HepG2 (cell line): ENCODE results near the gene STRN3. TPM values are rescaled to one million over a fixed set of nuclear protein-coding genes. Genes with fewer than 3 reads are reported as not detected.

Source experiments
- EP300 ChIP-seq, 3 experiments: sonication (generic) in 1 of 3; formaldehyde crosslinking in 1 of 3; IDR thresholded peaks; 2 replicates each; pipeline versions ENCODE4 v1.5.1 to v1.6.1; 2011 to 2020; ENCODE audit warnings: low read depth in 2 of 3, low read length in 2 of 3, borderline replicate concordance in 1 of 3, improper control_type of control experiment in 1 of 3, mild to moderate bottlenecking in 1 of 3, missing genetic modification reagents in 1 of 3, moderate library complexity in 1 of 3
- MTERF4 ChIP-seq: sonication (generic); formaldehyde crosslinking; IDR thresholded peaks from 2 replicates; pipeline ENCODE4 v1.8.0; 2023; ENCODE audit warnings: mild to moderate bottlenecking, missing genetic modification reagents
- POLR2A ChIP-seq, 2 experiments: IDR thresholded peaks; 2 replicates each; pipeline ENCODE4 v1.6.1; 2011; ENCODE audit warnings: low read depth in 2 of 2, low read length in 2 of 2, mild to moderate bottlenecking in 1 of 2, moderate library complexity in 1 of 2; ENCODE audit not compliant: insufficient read depth in 1 of 2
- PRMT3 ChIP-seq: sonication (generic); formaldehyde crosslinking; IDR thresholded peaks from 2 replicates; pipeline ENCODE4 v1.8.1; 2022; ENCODE audit warnings: low read depth, mild to moderate bottlenecking, moderate library complexity, missing genetic modification reagents, borderline replicate concordance
- SKI ChIP-seq: fragments of 450-650 bp; IDR thresholded peaks from one replicate; pipeline ENCODE4 v1.6.1; 2018; ENCODE audit warnings: mild to moderate bottlenecking; ENCODE audit not compliant: partially characterized antibody
- STAT6 ChIP-seq: sonication (generic); formaldehyde crosslinking; IDR thresholded peaks from 2 replicates; pipeline ENCODE4 v1.4.0; 2020; ENCODE audit warnings: missing genetic modification reagents, mild to moderate bottlenecking, borderline replicate concordance
- THAP8 ChIP-seq: sonication (generic); formaldehyde crosslinking; IDR thresholded peaks from 2 replicates; pipeline ENCODE4 v1.5.1; 2020; ENCODE audit warnings: missing genetic modification reagents, mild to moderate bottlenecking, borderline replicate concordance
- TSC22D2 ChIP-seq: sonication (generic); formaldehyde crosslinking; IDR thresholded peaks from 2 replicates; pipeline ENCODE4 v1.5.1; 2020; ENCODE audit warnings: missing genetic modification reagents, mild to moderate bottlenecking, borderline replicate concordance
- ZBTB43 ChIP-seq: sonication (generic); formaldehyde crosslinking; conservative IDR thresholded peaks from 2 replicates; pipeline ENCODE4 v1.4.0; 2020; ENCODE audit warnings: missing genetic modification reagents
- ZEB1 ChIP-seq: IDR thresholded peaks from 2 replicates; pipeline ENCODE4 v1.6.1; 2012; ENCODE audit warnings: mild to moderate bottlenecking, low read depth, inconsistent platforms; ENCODE audit not compliant: insufficient replicate concordance
- ZFAT ChIP-seq: sonication (generic); formaldehyde crosslinking; conservative IDR thresholded peaks from 2 replicates; pipeline ENCODE4 v1.8.1; 2023; ENCODE audit warnings: missing genetic modification reagents, inconsistent platforms
- ZNF362 ChIP-seq: sonication (generic); formaldehyde crosslinking; IDR thresholded peaks from 2 replicates; pipeline ENCODE4 v1.4.0; 2020; ENCODE audit warnings: missing genetic modification reagents, mild to moderate bottlenecking, borderline replicate concordance
- ZNF687 ChIP-seq: sonication (generic); formaldehyde crosslinking; IDR thresholded peaks from 2 replicates; pipeline ENCODE4 v1.5.1; 2020; ENCODE audit warnings: mild to moderate bottlenecking, missing genetic modification reagents, moderate library complexity
- ZNF878 ChIP-seq: sonication (generic); formaldehyde crosslinking; IDR thresholded peaks from 2 replicates; pipeline ENCODE4 v1.8.1; 2023; ENCODE audit warnings: mild to moderate bottlenecking, missing genetic modification reagents, moderate library complexity
- polyA plus RNA-seq, 8 experiments: library from polyadenylated mRNA; depleted of rRNA in 3 of 8; stranded (reverse) in 7 of 8; unstranded in 1 of 8; fragments of >200 nt; fragmentation: Illumina TruSeq in 4 of 8; extraction: Trizol in 4 of 8; gene quantifications; 2 replicates each; pipeline versions ENCODE4 v1.2.1 to v1.2.3, GENCODE V29; 2011 to 2016; ENCODE audit warnings: low read depth in 4 of 8, missing spikeins in 1 of 8, mixed read lengths in 1 of 8; ENCODE audit not compliant: insufficient read depth in 1 of 8
- total RNA-seq, 5 experiments: library from RNA; depleted of rRNA; stranded (reverse); fragments of >200 nt; fragmentation: Illumina TruSeq; extraction: Trizol; gene quantifications; 2 replicates each; pipeline ENCODE4 v1.2.3, GENCODE V29; 2016; ENCODE audit warnings: low read depth in 1 of 5

STRN3 gene
- total and polyA plus RNA-seq, 2 of the 13 experiments (the other 11 are each of a cell fraction or from before 2014, with no cell fraction given): 49.4 to 123 TPM

GRCh38 chr14:31025367-31026076 lies 657 bp downstream of the STRN3 start, which contains the start of gene AP4S1 (continued):
- TF ChIP-seq ZNF362 (CRISPR knock-in tag): no peak; the same call in 1 of the 2 replicates
- no peak for TF ChIP-seq ZEB1
- no peak for TF ChIP-seq ZBTB43
- peak; percentile 27; the same call in 1 of the 2 replicates for TF ChIP-seq ZFAT (CRISPR knock-in tag)
- TF ChIP-seq ZNF687: peak; percentile 72; the same call in 1 of the 2 replicates
- peak in 1 of 2 experiments; percentile 76; a peak in 2 of 4 replicates for TF ChIP-seq POLR2A (IDR thresholded peaks at IDR 0.05; ENCODE audit: insufficient read depth in 1 of 2, low read depth in 2 of 2, low read length in 2 of 2)
- no peak for TF ChIP-seq PRMT3 (CRISPR knock-in tag)
- 0 out of 2 replicates have a peak, but pooled peaks have one; percentile 18 for TF ChIP-seq THAP8 (CRISPR knock-in tag)
- no peak for TF ChIP-seq SKI
- TF ChIP-seq TSC22D2 (CRISPR knock-in tag): peak; percentile 69; the same call in 1 of the 2 replicates
- peak; percentile 82 for TF ChIP-seq MTERF4 (CRISPR knock-in tag)
- 0 out of 4 replicates have a peak, but pooled peaks of 1 of the 2 experiments have one; percentile 11 for TF ChIP-seq EP300 (IDR thresholded peaks at IDR 0.05; ENCODE audit: low read depth in 2 of 2, low read length in 2 of 2)
- TF ChIP-seq EP300 (CRISPR knock-in tag; IDR thresholded peaks at IDR 0.05; ENCODE audit: borderline replicate concordance): peak; percentile 52; the same call in 1 of the 2 replicates
- no peak for TF ChIP-seq STAT6
- TF ChIP-seq ZNF878 (CRISPR knock-in tag): peak; percentile 21; the same call in 1 of the 2 replicates
